Gastrocnemius medialis (tissue), 4 donors: Measurements from ENCODE around the gene ATP2C2.

Experiments used
- CTCF ChIP-seq, 5 experiments: fragments of 450-650 bp in 3 of 5; fragments of 200-600 bp in 2 of 5; sonication (generic) in 2 of 5; IDR thresholded peaks in 4 of 5; conservative IDR thresholded peaks in 1 of 5; 1 replicate in 4 of 5; 2 replicates in 1 of 5; pipeline ENCODE4 v1.5.1; 2016 to 2019; ENCODE audit warnings: antibody characterized with exemption in 5 of 5, mild to moderate bottlenecking in 3 of 5, moderate library complexity in 3 of 5
- POLR2A ChIP-seq, 2 donors: fragments of 450-650 bp; IDR thresholded peaks; one replicate each; pipeline ENCODE4 v1.6.1; 2017; ENCODE audit warnings: antibody characterized with exemption in 2 of 2, mild to moderate bottlenecking in 2 of 2, moderate library complexity in 2 of 2

DNA sequence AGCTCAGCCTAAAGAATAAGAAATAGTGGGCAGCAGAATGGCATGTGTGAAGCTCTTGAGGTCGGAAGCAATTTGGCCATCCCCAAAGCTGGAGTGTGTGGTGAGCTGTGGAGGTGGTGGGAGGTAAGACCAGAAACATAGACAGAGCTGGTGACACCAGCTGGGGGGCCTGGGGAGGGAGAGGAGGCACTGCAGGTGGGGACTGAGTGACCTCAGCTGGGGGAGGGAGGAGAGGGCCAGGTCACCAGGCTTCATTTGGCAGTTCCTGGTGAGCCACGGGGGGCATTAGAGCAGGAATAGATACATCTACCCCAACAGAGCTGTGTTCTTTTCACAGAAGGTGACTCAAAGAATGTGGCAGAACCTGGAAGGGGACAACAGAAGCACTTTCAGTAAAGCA lies 41.8 kb upstream of the ATP2C2 start:
- TF ChIP-seq POLR2A (IDR thresholded peaks at IDR 0.05) (no peak), CTCF (IDR thresholded peaks at IDR 0.05 in 4 of 5, conservative IDR thresholded peaks at IDR 0.05 in 1 of 5) (no peak)
